Middle frontal gyrus (tissue), 1 donor: Measurements from ENCODE around the gene AFF2.

ENCODE experiments used
- DNase-seq: peaks from one replicate; pipeline ENCODE4 v3.0.0-alpha.2; 2015; ENCODE audit warnings: low spot score; ENCODE audit errors: extremely low spot score

Gene AFF2

DNA sequence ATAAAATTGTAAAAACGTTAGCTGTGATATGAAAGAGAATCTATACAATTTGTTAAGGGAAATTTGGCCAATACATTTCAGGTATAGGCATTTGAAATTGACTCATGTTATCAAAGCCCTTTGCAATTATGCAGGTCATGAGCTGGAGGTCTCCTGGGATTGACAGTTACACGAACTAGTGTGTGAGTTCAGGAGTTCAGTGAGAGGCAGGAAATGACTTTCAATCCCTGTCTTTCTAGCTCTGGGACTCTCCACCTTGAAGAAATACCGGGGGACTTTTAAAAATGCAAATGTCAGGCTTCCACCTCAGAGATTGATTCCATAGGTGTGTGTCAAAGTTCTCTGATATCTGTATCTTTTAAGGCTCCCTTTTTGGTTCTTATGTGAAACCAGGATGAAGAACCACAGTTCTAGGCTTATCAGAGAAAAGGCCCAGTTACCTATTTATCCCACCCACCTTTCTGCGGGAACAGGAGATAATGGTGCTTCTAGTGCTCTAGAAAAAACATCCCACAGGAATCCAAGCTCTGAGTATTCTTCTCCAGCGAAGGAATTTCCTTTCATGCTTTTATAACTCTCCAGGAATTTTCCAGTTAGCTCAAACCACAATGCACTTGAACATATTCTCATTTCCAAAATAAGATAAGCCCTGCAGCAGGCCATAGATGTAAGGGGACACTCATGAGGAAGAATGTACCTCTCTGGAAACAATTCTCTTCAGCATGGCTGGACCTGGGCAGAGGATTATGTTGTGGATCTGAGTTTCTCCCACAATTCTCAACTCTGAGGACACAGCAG, 503.6 kb downstream of the AFF2 start:
- DNase-seq = no peak

DNA sequence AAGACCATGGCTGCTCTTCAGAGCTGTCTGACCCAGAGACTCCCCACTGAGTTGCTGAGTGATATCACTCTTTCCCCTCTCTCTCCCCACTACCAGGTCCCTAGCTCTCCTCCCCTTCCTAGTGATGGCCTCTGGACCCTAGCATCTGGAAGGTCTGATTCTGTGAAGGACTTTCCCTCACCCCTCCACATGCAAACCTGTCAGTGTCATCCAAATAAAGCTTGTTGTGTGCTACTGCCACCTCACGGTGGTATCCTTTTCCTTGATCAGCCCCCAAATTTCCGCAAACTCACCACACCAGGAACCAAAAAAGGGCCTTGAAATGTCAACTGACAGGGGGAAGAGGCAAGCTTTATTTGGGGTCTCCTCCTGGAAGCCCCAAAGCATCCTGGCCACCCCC, 504.5 kb downstream of the AFF2 start:
- no peak for DNase-seq

DNA sequence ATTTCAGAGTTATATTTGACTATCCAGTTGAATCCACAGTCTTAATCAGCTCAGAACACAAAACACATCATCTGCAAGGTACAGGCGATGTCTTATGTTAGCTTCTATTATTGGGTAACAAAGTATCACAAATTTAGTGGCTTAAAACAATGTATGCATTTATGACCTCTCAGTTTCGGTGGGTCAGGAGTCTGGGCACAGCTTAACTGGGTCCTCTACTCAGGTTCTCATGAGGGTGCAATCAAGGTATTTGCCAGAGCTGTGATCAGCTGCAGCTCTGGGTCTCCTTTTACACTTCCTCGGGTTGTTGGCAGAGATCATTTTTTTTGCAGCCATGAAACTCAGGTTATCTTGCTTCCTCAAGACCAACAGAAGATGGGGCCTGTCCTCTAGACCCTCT, 505.8 kb downstream of the AFF2 start:
- no peak for DNase-seq

DNA sequence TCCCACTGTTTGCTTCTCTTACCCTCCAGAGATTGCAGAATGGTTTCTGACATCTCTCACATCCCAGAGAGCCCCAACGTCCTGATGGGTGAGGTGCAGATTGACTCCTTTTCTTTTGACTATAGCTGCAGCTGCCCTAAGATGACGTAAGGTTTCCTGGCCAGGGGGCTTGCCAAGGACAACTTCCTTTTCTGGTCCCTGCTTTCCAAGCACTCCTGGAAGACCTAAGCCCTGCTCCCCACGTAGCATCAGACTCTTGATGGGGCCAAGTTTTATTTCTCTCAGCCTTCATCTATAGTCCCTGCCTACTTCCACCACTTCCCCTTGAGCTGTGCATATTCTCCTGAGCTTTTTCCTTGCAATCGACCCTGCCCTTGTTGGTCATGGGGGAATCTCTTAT, 507.0 kb downstream of the AFF2 start:
- no peak for DNase-seq

DNA sequence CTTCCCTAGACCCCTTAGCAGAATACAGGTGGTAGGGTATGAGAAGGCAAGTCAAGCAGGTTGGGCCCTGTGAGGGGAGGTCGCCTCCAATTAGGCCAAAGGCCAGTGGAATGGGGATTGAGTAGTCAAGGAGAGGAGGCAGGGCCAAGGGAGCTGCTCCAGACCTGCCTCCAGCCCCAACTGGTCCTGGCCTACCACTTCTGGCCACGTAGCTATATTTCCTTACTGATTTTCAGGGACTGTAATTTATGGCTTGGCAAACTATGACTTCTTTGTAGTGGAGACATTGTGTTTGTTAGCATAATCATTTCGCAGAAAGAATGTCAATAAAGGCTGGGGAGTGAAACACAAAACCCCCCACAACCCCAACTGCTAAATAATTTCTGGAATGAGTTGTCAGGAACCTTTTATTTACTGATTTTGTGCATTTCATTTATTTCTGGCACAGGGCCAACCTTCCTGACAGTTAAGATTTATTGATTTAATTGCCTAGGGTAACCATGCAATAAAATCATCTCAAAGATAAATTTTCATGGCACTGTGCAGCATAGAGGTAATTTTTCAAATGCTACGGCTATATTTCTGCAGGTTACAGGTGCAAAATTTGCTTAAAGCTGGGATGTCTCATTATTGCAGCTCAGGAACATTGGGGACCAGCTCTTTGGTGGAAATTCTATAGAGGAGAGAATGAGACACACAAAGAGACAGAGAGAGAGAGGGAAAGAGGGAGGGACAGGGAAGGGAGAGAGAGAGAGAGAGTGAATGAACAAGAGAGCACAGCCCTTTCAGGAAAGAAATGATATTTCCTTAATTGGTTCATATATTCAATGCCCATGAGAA, 509.8 kb downstream of the AFF2 start:
- no peak for DNase-seq

DNA sequence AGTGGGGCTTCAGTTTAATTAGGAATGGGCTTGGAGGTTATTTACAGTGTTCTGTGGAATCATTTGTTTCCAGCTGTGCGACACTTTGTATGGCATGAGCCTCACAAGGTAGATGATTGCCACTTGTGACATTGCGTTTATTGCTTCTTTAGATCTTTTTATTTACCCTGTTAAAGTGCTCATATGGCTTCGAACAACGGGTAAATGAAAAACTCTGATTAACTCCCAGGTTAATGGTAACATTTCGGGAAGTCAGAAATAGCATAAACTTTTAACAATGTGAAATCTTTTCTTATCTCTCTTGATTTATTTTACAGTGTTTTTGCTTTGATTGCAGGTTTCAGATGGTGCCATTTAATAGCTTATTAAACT, 510.4 kb downstream of the AFF2 start:
- no peak for DNase-seq

DNA sequence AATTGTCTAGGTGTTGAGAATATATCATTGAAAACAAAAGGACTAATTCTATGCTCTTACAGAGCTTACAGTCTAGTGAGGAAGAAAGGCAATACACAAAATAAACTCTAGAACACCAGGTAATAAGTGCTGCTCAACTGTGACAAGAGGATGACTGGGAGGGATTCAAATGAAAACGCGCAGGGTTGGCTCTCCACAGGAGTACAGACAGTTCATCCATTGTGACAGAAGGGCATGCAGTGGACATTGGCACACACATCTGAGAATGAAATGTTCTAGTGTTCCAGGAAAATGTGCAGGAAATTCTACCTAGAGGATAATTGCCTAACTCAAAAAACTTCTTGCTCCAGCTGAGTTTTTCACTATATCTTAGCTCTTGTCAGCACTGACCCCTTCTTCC, 512.7 kb downstream of the AFF2 start:
- no peak for DNase-seq

DNA sequence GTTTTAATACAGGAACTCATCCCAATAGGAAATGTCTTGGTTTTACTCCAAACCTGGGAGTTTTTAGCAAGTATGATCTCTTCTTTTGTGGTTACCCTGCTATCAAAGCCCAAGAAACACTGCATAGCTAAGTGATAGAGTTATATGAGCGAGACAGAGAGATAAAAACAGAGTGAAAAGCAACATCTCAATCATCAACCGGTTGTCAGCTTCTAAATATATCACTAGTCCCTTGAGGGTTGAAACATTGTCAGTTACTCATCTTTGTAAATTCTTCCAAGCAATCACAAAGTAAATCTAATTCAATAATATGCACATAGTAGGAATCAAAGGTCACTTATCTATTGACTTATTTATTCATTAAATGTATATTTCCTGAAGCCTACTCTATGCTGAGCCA, 520.7 kb downstream of the AFF2 start:
- DNase-seq = no peak

DNA sequence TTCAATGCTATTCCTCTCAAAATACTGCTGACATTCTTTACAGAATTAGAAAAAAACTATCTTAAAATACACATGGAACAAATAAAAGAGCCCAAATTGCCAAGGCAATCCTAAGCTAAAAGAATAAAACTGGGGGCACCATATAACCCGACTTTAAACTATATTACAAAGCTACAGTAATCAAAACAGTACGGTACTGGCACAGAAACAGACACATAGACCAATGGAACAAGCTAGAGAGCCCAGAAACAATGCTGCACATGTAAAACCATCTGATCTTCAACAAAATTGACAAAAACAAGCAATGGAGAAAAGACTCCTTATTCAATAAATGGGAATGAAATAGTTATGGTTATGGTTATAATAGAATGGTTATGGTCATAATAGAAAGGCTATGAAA, 522.1 kb downstream of the AFF2 start:
- DNase-seq = no peak

DNA sequence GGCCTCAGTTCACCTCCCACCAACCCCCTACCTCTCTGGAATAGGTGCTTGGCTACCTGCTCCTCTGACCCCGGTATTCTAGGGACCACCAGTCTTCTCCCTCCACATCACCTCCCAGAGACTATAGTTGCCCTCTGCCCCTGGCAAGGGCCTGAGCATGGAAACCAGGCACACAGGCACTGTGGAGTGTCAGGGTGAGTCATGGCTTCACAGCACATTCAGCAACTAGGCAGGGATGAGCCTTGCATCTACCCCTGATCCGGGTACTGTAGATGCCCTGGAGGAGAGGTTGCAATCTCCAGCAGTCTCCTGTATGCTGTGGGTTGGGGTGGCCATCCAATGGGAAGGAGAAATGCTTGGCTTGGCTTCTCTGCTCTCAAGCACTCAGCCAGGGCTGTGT, 532.0 kb downstream of the AFF2 start:
- no peak for DNase-seq

DNA sequence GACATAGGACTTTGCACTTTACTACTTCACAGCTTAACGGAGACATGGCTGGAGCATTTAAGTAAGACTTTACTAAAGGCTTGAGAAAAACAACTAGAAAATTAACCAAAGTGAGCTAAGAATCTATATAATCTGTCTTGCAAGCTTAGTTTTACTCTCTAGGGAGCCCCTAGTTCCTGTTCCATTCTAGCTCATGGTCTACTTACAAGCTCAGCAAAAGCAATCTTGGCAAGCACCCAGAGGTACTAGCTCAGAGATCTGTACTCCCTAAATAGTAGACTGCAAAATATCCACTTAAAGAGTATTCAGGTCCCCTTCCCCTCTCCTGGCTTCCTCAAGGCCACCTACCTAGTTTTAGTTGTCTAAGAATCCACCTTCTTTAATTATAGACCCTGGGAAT, 535.7 kb downstream of the AFF2 start:
- DNase-seq = no peak

DNA sequence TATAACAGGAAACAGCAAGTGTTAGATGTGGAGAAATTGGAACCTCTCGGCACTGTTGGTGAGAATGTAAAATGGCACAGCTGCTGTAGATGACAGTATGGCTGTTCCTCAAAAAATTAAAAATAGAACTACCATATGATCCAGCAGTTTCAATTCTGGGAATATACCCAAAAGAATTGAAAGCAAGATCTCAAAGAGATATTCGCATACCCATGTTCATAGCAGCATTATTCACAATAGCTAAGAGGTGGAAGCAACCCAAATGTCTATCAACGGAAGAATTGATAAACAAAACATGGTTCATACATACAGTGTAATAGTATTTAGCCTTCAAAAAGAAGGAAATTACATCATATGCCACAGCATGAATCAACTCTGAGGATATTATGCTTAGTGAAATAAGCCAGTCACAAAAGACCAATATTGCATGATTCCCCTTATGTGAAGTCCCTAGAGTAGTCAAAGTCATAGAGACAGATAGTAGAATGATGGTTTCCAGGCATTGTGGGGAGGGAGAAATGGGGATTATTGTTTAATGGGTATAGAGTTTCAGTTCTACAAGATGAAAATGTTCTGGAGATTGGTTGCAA, 537.0 kb downstream of the AFF2 start:
- DNase-seq = no peak

DNA sequence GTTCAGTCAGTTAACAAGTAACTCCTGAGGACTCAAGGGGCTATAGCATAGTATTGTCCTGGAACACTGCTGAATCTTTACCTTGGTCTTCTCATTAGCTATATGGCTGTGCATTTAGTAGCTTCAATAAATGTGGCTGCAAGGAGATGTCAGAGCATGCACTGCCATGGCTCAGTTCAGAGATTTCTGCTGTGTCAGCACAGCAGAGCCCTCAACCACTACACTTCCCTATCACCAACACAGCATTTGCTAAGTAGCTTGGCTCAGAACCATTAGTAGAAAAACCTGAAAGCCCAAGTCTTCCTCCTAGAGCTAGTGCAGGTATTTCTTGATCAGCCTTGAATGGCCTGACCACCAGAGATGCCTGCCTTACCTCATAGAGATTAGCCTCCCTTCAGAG, 538.6 kb downstream of the AFF2 start:
- no peak for DNase-seq

DNA sequence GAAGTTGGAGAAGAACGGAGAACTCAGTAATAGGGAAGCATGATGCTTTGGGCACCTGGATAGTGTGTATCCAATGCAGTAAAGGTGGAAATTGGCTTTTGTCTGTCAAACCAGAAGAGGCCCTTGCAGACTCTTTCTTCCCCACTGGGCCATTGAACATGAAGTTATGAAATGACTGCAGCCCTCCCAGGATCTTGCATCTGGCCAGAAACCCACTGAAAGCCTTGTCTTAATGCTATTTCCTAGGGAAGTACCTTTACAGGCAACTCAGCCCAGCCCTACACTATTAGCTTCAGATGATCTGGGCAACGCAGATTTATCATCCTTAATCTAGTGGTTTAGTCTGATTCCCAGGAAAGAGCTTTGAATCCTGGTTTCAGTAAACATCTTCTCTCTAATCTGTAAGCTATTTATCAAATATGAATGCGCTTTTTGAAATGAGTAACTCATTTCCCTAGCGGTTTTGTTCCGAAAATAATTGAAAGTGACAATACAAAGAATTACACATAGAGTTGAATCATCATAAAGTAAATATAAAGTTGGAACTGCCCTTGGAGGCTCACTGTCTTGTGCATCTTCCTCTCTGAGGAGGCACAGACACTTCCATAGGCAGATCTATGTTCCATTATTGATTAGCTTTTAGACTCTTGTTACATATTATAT, 540.6 kb downstream of the AFF2 start:
- no peak for DNase-seq

DNA sequence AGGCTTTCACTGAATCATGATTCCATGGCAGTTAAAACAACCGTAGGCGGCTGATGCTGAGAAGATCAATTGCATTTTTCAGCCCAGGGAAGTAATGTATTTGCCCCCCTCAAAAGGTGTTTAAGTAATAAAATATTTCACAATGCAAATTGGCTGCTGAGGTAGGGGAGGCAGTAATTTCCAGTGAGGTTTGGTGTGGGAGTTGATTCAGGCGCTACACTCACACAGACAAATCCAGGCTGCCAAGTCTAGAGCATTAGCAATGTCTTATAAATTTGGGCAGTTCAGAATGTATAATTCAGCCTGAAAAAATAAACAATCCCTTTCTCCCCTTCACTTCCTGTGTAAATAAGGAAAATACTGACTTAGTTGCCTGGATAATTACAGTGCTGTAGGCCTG, 543.0 kb downstream of the AFF2 start:
- DNase-seq = no peak

DNA sequence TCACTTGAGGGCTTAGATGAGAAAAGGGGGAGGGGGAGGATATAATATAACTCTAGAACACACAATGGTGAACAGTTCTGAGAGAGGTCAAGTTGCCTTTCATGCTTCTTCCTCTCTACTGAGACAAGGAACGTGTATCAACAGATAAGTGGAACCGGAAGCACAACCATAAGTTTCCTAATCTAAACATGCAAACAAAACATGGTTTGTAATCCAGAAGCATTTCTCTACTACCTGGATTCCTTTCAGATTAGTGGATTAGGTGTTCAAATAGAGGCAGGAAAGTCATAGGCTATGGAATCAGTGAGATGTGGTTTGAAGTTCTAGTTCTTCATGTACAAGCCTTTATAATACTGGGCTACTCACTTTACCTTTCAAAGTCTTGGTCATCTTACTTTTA, 544.1 kb downstream of the AFF2 start:
- no peak for DNase-seq

DNA sequence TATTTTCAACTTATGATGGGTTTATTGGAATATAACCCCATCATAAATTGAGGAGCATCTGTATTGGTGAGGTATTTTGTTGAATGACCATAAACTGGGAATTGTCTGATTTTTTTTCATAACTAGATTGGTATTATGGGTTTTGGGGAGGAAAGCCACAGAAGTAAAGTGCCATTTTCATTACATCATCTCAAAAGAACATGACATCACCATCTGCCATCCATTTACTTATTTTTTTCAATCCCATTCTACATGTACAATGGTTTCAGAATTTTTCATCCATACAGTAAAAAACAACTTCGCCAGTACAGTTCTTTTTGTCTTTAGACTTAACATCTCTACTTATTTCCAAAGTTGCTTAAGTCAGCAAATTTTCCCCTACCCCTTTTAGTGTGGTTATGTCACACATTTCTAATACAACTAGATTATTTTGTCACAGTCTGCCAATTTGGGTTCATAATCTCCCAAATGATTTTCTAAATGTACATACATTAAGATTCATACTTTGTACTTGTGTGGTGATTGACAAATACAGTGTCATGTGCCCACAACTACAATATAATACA, 545.3 kb downstream of the AFF2 start:
- no peak for DNase-seq
